ENCODE measurements around the gene ARSB.

- TF ChIP-seq EZH2 (IDR thresholded peaks at IDR 0.05; ENCODE audit: borderline replicate concordance, insufficient read depth, low read depth, low read length, poor library complexity, severe bottlenecking) (no peak), CTCF (IDR thresholded peaks at IDR 0.05) (no peak)
Measured at GRCh38 chr5:79005936-79006631, 21.0 kb upstream of the ARSB start.
